Measurements from ENCODE around the gene CNOT2.

DNA sequence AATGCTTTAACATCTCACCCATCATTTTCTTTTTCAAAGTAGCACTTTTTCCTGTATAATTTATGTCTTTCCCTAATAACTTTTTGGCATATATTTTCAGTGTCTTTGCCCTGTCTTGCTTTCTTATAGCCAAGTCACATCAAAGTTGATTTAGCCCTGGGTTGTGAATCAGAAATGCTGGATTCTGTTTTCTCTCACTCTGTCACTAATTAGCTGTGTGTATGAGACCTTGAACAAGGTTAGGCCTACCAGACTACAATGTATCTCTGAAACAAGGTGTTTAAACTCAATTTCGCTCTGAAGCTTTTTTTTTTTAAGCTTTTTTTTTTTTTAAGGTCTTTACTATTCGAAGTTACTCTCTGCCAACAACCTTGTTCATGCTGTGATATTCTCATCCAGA, 25.7 kb downstream of the CNOT2 start:
- TF ChIP-seq, protein P1, sequence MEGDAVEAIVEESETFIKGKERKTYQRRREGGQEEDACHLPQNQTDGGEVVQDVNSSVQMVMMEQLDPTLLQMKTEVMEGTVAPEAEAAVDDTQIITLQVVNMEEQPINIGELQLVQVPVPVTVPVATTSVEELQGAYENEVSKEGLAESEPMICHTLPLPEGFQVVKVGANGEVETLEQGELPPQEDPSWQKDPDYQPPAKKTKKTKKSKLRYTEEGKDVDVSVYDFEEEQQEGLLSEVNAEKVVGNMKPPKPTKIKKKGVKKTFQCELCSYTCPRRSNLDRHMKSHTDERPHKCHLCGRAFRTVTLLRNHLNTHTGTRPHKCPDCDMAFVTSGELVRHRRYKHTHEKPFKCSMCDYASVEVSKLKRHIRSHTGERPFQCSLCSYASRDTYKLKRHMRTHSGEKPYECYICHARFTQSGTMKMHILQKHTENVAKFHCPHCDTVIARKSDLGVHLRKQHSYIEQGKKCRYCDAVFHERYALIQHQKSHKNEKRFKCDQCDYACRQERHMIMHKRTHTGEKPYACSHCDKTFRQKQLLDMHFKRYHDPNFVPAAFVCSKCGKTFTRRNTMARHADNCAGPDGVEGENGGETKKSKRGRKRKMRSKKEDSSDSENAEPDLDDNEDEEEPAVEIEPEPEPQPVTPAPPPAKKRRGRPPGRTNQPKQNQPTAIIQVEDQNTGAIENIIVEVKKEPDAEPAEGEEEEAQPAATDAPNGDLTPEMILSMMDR (IDR thresholded peaks at IDR 0.05), result no peak
- TF ChIP-seq POLR2A (IDR thresholded peaks at IDR 0.05), result no peak

Measured in heart left ventricle (tissue), 13 donors.